NCI-H82 treated with DMSO at 0.1 percent for 48 hours (cell line): ENCODE data around the gene HPCAL1.
"Not testable (repeated sequence)": the region's sequence is repeated elsewhere in the genome, so short reads cannot be mapped to it uniquely, and the experiment has no call there.

ENCODE experiments used
- DNase-seq: peaks from one replicate; lab custom pipeline; 2025; ENCODE audit not compliant: unreplicated experiment; lab: John Stamatoyannopoulos, UW

Gene HPCAL1

GRCh38 chr2:10302479-10303180 lies at the start of gene HPCAL1:
Gene HPCAL1, plus strand, starts transcription at chr2:10302904. Its CDS starts 116,854 bp downstream, at chr2:10419758.
- peak; percentile 61 for DNase-seq

DNA sequence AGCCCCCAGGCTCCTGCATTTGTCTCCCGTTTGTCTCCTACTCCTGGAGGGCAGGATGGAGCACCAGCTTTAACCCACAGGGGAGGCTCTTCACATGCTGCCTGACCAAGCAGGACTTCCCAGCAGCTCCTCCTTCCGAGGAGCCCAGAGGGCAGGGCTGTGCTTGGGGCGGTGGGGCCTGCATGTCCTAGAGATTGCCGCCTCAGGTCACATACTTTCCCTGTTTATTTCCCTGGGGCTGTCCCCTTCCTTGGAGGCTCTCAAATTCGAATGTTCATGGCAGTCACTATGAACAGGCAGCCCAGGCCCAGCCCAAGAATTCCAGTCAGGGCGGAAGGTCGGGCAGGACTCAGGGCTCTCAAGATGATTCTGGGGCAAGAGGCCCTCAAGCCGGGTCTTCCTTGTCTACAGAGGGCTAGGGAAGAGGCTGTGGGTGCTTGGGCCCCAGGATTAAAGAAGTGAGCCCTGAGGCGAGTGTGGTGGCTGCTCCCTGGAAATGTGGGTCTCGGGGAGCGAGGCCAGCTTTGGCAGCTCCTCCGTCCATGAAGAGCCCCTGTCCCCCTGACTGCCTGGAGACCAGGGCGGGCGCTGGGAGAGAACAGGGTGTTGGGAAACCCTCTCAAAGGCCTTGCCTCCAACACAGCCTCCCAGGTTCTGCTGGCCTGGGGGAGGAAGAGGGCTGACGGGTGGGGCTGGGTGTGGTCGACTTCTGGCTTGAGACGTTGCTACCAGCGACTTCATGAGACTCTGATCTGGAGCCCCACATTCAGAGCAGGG lies 48.9 kb upstream of the HPCAL1 start:
- DNase-seq, result no peak

GRCh38 chr2:10254373-10255188 lies 48.1 kb upstream of the HPCAL1 start:
- no peak for DNase-seq

DNA sequence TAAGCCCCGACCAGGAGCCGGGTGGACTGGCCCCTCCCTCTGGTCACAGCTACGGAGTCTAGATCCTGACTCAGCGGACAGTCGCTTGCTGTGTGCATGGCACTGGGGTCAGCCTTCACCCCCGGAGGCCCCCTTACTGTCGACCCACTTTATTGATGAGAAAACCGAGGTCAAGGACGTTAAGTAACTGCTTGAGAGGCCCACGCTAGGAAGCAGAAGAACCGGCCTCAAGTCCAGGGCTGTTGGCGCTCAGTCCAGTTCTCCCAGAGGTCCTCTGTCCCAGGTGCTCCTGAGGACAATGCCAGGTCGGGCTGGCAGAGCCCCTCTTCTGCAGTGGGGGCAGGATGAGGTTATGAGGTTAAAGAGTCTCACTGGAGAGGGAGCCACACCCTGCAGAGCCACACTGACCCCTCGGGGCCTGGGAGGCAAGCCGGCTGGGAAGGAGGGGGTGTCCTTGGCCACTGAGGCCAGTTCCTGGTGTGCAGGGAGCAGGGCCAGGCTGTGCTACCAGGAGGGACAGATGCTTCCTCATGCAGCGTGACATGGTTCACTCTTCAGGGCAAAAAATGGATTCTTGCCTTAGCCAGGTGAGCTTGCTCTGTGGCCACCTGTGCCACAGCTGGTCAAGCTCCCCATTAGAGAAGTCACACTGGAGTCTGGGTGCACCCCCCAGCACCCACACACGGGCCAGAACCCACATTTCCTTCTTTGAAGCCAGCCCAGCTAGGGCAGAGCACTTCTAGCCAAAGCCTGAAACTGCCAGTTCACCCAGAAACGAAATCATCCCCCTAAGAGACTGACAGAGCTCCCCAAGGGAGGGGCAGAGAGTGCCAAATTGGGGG lies 47.3 kb upstream of the HPCAL1 start:
- no peak for DNase-seq

DNA sequence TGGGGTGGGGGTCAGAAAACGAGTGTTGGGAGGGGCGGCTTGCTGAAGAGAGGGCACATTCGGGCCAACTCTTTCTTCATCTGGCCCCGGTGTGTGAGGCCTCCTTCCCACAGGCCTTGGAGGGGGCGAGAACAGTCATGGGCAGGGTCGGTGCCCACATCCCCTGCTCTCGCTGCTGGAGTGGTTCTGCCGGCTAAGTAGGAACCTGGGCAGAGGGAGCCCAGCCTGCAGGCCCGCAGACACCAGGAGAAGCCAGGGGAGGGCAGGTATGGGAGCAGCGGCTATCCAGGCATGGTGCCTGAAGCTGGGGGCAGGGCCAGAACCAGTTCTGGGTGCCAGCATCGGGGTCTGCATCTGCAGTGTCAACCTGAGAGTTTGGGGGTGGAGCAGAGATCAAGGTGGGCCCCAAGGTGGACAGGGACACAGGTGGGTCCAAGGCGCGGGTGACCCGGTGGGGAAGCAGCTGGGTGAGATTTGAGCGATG lies 46.6 kb upstream of the HPCAL1 start:
- no peak for DNase-seq

GRCh38 chr2:10256515-10257031 lies 46.1 kb upstream of the HPCAL1 start:
- DNase-seq, result no peak

DNA sequence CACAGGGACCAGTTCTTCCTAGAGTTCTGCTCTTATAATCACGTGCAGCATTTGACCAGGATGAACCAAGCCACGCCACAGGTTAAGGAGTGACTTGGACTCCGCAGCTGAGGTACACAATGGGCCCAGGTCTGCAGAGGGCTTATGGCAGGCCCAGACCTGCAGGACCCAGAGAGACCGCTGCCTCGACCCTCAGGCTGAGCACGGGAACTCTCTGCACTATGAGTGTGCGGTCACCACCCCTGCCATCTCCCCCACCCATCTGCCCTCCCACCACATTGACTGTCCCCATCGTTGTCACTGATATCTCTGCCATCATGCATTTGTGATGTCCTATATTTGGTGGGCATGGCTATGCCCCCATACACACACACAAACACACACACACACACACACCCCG lies 45.7 kb upstream of the HPCAL1 start:
- no peak for DNase-seq

DNA sequence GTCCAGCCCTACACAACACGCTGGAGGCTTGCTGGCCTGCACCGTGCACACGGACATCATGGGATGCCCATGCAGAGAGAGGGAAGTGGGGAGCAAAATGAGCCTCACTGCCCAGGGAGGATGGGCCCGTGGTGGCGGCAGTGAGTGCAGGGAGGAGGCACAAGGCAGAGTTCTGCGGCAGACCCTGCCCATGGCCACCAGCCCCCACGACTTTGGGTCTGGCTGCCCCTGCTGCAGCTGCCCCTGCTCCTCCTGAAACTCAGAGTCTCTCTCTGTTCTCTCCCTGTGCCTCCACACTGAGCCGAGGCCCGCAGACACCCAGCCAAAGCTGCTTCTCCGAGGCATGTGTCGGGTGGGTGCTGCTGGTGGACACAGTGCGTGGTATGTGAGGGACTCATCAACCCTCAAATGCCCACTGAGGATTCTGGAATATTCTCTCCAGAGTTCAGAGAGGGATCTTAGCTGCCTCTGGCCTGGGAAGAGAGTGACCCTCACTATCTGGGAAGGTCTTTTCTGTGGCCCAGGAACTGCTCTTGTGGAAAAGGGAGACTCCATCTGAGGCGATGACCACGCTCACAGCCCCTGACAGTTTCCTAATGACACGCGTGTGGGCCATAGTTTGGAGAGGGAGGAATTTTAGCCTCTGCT lies 45.1 kb upstream of the HPCAL1 start:
- DNase-seq, result no peak

DNA sequence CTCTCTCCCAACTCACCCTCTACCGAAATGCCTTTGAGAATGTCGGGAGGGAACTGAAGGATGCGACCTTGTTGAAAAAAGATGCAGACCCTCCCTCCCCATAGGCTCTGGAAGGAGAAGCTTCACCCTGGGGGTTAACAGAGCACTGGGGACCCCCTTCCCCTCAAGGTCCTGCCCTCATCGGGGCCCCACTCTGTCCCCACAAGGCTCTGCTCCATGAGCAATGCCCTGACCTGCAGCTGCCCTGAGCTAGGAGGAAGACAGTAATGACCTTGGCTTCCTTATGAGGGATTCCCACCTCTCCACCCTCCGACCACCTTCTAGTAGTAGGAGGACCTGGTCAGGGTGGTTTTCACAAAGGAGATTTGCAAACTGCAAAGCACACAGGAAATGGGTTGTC lies 44.4 kb upstream of the HPCAL1 start:
- no peak for DNase-seq

DNA sequence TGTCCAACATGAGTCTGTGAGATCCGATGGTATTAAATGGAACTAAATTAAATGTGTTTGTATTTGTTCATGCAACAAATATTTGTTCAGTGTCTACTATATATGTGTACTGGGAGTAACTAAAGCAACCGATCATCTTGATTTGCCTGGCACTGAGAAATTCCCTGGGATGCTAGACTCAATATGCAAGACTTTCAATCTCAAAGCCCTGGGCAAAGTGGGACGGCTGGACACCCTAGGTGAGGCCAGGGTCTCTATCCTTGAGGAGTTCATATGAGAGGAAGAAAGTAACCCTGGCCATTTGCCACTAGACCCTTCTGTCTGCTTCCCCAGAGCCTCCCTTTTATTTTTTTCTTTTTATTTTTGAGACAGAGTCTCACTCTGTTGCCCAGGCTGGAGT lies 44.0 kb upstream of the HPCAL1 start:
- DNase-seq, result no peak

GRCh38 chr2:10260130-10260529 lies 42.6 kb upstream of the HPCAL1 start:
- no peak for DNase-seq

- DNase-seq, result not testable (repeated sequence)
Measured at GRCh38 chr2:10263526-10263925, 39.2 kb upstream of the HPCAL1 start.

GRCh38 chr2:10264506-10265328 lies 38.0 kb upstream of the HPCAL1 start:
- DNase-seq, result peak; percentile 47

DNA sequence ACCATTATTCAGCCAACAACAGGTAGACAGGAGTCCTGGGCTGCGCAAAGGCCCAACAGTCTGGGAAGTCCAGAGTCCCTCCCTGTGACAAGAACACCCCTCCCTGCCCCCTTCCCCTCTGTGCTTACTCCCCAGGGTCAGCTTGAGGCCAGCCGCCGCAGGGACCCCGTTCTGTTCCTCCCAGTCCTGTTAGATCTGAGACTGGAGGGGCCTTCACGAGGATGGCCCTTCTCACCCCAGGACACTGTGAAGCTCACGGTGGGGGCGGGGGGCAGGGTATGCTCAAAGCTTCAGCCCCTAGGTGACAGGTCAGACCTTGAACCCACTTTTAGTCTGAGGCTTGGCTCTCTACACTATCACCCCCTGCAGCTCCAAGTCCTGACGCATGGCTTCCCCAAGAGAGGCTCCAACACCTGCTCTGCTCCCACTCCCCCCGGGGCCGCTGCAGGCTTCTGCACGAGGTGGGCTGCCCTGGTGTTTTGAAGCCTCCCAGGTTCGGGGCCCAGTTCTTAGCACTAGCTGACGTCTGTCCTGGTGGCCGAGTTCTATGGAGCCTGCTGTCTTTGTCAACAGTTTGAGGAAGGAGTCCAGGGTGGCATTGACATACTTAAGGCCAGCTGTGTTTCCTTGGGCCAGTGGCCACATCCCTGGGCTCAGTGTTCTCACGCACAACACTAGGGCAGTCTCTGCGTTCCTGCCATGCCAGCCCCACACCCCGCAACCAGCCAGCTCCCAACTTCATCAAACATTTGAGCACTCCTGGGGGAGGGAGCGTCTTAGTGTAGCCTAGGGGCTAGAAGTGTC lies 37.2 kb upstream of the HPCAL1 start:
- no peak for DNase-seq

- DNase-seq, result no peak
Measured at GRCh38 chr2:10266133-10266620, 36.5 kb upstream of the HPCAL1 start.

DNA sequence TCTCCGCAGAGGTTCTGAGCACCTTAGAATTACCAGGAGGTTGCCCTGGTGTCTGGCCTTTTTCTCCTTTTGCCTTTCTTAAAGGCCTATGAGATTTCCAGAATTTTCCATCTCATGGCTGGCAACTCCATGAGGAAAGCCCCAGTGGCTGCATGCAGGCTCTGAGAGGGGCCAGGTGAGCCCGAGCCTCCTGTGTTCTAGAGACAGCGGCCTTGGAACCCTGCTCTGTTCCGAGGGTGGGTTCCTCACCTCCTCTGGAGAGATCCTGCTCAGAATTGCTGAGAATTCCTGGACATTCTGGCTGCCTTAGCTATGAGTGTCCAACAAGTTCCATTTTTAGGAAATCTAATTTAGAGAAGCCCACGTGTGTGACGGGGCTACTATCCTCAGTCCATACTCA lies 35.7 kb upstream of the HPCAL1 start:
- no peak for DNase-seq

DNA sequence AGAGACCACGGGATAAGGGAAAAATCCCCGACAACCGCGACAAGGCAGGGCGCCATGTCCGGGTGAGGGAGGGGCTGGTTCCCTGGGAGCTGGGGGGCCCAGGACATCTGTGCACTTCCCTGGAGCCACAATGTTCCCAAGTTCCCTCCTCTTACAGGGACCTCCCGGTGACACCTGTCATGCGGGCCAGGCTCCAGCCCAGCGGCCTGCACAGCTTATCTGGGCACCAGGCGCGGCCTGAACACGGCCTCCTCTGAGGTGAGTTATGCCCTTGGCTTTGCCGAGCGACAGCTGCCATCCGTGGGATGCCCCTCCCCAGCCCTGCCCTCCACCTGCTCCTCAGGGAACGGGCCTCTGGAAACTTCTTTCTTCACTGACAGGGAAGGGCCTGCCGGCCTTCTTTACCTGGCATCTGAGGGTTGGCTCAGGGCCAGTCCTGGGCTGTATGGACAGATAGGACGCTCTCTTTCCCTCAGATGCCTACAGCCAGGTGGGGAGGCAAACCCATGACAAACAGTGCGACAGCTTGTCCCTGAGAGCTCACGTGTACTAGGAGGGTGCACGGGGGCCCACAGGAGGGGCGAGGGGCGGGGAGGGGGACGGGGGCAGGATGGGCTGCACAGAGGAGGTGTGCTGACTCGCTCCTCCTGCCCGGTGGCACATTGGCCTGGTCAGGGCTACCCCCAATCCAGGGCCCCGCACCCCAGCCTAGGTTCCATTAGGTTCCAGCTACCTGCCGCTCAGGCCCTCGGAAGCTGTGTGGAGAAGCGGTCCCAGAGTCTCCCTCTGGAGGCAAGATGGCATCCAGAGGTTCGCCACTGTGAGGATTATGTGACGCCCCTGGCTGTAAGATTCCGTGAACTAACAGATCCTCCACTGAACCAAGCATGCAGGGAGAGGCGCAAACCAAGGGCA lies 34.9 kb upstream of the HPCAL1 start:
- no peak for DNase-seq
